ENCODE results near the gene ATMIN. TPM values are rescaled to one million over a fixed set of nuclear protein-coding genes. Genes with fewer than 3 reads are reported as not detected.

ATMIN gene
- total and polyA plus RNA-seq, 2 of the 13 experiments (the other 11 are each of a cell fraction or from before 2014, with no cell fraction given), result 34.6 to 60.4 TPM

DNA sequence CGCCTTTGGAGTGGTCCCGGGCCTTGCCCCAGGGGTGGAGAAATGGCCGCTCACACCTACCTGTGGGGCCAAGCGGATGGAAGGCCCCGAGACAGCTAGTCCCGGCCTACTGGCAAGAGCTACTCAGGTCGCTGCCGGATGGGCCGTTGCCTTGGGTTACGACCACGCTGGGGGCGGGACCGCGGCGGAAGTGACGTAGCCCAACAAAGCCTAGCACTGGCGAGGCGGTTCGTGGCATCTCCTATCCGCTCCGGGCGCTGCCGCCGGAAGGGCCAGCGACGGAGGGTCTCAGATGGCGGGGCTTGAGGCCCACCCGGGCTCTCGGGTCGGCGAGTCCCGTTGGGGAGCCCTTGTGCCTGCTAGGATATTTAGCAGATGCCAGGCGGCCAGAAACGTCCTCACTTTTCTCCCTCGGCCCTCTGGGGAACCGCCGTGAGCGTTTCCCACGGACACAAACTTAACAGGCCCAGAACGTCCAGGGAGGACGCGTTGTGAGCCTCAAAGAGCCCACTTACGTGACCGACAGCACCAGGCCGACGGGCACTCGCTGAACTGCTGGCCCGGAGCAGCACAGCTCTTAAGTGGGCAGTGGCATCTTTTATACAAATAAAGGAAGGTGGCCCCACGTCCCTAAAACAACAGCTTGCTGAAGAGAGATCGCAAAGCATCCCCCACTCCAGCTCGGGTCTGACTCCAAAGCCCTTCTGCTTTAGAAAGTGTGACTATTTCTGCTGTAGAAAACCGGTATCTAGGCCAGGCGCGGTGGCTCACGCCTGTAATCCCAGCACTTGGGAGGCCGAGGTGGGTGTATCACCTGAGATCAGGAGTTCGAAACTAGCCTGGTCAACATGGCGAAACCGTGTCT, 41.7 kb downstream of the ATMIN start, which contains the start of gene C16orf46 (continued):
- TF ChIP-seq, protein P1, sequence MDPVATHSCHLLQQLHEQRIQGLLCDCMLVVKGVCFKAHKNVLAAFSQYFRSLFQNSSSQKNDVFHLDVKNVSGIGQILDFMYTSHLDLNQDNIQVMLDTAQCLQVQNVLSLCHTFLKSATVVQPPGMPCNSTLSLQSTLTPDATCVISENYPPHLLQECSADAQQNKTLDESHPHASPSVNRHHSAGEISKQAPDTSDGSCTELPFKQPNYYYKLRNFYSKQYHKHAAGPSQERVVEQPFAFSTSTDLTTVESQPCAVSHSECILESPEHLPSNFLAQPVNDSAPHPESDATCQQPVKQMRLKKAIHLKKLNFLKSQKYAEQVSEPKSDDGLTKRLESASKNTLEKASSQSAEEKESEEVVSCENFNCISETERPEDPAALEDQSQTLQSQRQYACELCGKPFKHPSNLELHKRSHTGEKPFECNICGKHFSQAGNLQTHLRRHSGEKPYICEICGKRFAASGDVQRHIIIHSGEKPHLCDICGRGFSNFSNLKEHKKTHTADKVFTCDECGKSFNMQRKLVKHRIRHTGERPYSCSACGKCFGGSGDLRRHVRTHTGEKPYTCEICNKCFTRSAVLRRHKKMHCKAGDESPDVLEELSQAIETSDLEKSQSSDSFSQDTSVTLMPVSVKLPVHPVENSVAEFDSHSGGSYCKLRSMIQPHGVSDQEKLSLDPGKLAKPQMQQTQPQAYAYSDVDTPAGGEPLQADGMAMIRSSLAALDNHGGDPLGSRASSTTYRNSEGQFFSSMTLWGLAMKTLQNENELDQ (CRISPR knock-in tag; IDR thresholded peaks at IDR 0.05; ENCODE audit: borderline replicate concordance), result no peak
- TF ChIP-seq ZNF713 (CRISPR knock-in tag; IDR thresholded peaks at IDR 0.05), result no peak
- TF ChIP-seq ZZZ3 (CRISPR knock-in tag; IDR thresholded peaks at IDR 0.05; ENCODE audit: borderline replicate concordance), result peak; percentile 53; the same call in 1 of the 2 replicates
- TF ChIP-seq SAP130 (CRISPR knock-in tag; IDR thresholded peaks at IDR 0.05; ENCODE audit: low read depth), result peak; percentile 99
- no peak; the same call in 1 of the 2 replicates for TF ChIP-seq ZNF251 (CRISPR knock-in tag; IDR thresholded peaks at IDR 0.05)
- TF ChIP-seq KDM1A (CRISPR knock-in tag; IDR thresholded peaks at IDR 0.05), result 0 out of 2 replicates have a peak, but pooled peaks have one; percentile 43
- TF ChIP-seq MAFK (conservative IDR thresholded peaks at IDR 0.05 in 1 of 2, IDR thresholded peaks at IDR 0.05 in 1 of 2; ENCODE audit: low read length in 2 of 2), result no peak
- peak; percentile 57; the same call in 1 of the 2 replicates for TF ChIP-seq PPARG (CRISPR knock-in tag; conservative IDR thresholded peaks at IDR 0.05)
- TF ChIP-seq ZNF446 (CRISPR knock-in tag; IDR thresholded peaks at IDR 0.05), result no peak
- TF ChIP-seq, protein P2, sequence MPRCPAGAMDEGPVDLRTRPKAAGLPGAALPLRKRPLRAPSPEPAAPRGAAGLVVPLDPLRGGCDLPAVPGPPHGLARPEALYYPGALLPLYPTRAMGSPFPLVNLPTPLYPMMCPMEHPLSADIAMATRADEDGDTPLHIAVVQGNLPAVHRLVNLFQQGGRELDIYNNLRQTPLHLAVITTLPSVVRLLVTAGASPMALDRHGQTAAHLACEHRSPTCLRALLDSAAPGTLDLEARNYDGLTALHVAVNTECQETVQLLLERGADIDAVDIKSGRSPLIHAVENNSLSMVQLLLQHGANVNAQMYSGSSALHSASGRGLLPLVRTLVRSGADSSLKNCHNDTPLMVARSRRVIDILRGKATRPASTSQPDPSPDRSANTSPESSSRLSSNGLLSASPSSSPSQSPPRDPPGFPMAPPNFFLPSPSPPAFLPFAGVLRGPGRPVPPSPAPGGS (CRISPR knock-in tag; IDR thresholded peaks at IDR 0.05), result peak; percentile 94
- TF ChIP-seq PTBP1 (IDR thresholded peaks at IDR 0.05; ENCODE audit: low read depth, low read length, poor library complexity, severe bottlenecking), result no peak
- TF ChIP-seq, protein P3, sequence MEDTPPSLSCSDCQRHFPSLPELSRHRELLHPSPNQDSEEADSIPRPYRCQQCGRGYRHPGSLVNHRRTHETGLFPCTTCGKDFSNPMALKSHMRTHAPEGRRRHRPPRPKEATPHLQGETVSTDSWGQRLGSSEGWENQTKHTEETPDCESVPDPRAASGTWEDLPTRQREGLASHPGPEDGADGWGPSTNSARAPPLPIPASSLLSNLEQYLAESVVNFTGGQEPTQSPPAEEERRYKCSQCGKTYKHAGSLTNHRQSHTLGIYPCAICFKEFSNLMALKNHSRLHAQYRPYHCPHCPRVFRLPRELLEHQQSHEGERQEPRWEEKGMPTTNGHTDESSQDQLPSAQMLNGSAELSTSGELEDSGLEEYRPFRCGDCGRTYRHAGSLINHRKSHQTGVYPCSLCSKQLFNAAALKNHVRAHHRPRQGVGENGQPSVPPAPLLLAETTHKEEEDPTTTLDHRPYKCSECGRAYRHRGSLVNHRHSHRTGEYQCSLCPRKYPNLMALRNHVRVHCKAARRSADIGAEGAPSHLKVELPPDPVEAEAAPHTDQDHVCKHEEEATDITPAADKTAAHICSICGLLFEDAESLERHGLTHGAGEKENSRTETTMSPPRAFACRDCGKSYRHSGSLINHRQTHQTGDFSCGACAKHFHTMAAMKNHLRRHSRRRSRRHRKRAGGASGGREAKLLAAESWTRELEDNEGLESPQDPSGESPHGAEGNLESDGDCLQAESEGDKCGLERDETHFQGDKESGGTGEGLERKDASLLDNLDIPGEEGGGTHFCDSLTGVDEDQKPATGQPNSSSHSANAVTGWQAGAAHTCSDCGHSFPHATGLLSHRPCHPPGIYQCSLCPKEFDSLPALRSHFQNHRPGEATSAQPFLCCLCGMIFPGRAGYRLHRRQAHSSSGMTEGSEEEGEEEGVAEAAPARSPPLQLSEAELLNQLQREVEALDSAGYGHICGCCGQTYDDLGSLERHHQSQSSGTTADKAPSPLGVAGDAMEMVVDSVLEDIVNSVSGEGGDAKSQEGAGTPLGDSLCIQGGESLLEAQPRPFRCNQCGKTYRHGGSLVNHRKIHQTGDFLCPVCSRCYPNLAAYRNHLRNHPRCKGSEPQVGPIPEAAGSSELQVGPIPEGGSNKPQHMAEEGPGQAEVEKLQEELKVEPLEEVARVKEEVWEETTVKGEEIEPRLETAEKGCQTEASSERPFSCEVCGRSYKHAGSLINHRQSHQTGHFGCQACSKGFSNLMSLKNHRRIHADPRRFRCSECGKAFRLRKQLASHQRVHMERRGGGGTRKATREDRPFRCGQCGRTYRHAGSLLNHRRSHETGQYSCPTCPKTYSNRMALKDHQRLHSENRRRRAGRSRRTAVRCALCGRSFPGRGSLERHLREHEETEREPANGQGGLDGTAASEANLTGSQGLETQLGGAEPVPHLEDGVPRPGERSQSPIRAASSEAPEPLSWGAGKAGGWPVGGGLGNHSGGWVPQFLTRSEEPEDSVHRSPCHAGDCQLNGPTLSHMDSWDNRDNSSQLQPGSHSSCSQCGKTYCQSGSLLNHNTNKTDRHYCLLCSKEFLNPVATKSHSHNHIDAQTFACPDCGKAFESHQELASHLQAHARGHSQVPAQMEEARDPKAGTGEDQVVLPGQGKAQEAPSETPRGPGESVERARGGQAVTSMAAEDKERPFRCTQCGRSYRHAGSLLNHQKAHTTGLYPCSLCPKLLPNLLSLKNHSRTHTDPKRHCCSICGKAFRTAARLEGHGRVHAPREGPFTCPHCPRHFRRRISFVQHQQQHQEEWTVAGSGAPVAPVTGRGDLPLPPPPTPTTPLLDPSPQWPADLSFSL (CRISPR knock-in tag; IDR thresholded peaks at IDR 0.05), result no peak
- TF ChIP-seq ZNF501 (CRISPR knock-in tag; IDR thresholded peaks at IDR 0.05), result peak; percentile 99
